RWPE1 (cell line): ENCODE results near the gene HCRT.
"Not testable (repeated sequence)": the region's sequence is repeated elsewhere in the genome, so short reads cannot be mapped to it uniquely, and the experiment has no call there.

Experiments
- CTCF ChIA-PET: fragments of 350-600 bp; sonication (Branson Sonifier 250); formaldehyde crosslinking; extraction: SDS; loops from one replicate; lab custom pipeline; 2021; lab: Yijun Ruan, JAX
- POLR2A ChIA-PET: fragments of 400-600 bp; formaldehyde crosslinking; extraction: SDS; loops from one replicate; lab custom pipeline; 2020; ENCODE audit warnings: antibody characterized with exemption; ENCODE audit not compliant: low non-redundant PET; lab: Yijun Ruan, JAX
- DNase-seq: peaks from one replicate; pipeline ENCODE4 v3.0.0; 2012; ENCODE audit warnings: low spot score
- H3K27ac ChIP-seq: fragments of 450-650 bp; 2 replicates; pipeline ENCODE4 v1.5.1; 2017
- TF ChIP-seq, protein P1 (sequence below): fragments of 450-650 bp; conservative IDR thresholded peaks from 2 replicates; pipeline ENCODE4 v1.5.1; 2017; ENCODE audit warnings: low read depth, mild to moderate bottlenecking

Gene HCRT

DNA sequence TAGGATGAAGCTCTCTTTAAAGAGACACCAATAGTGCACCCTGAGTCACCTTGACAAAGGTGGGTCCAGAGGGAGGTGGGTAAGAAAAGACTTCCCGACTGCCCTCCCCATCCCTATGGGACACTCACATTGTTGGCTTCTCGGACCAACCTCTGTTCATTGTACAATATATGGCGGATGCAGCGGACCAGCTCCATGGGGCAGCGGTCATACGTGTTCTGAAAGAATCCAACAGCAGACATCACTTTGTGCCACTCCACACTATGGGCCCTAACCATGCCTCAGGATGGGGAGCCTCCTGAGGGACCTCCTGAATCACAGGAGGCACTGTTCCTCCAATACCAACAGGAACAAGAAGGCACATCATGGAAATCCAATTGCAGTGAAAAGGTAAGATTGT is 39.4 kb upstream of the HCRT start:
- CTCF ChIA-PET = interaction anchor here (0.6 kb wide), 1 partner anchor 80 kb away, joined by 3 read pairs; no protein-coding TSS in a partner anchor
- POLR2A ChIA-PET = no interaction called here
- TF ChIP-seq, protein P1, sequence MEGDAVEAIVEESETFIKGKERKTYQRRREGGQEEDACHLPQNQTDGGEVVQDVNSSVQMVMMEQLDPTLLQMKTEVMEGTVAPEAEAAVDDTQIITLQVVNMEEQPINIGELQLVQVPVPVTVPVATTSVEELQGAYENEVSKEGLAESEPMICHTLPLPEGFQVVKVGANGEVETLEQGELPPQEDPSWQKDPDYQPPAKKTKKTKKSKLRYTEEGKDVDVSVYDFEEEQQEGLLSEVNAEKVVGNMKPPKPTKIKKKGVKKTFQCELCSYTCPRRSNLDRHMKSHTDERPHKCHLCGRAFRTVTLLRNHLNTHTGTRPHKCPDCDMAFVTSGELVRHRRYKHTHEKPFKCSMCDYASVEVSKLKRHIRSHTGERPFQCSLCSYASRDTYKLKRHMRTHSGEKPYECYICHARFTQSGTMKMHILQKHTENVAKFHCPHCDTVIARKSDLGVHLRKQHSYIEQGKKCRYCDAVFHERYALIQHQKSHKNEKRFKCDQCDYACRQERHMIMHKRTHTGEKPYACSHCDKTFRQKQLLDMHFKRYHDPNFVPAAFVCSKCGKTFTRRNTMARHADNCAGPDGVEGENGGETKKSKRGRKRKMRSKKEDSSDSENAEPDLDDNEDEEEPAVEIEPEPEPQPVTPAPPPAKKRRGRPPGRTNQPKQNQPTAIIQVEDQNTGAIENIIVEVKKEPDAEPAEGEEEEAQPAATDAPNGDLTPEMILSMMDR = no peak
- no peak for DNase-seq
- no peak overlapping the region for H3K27ac ChIP-seq

DNA sequence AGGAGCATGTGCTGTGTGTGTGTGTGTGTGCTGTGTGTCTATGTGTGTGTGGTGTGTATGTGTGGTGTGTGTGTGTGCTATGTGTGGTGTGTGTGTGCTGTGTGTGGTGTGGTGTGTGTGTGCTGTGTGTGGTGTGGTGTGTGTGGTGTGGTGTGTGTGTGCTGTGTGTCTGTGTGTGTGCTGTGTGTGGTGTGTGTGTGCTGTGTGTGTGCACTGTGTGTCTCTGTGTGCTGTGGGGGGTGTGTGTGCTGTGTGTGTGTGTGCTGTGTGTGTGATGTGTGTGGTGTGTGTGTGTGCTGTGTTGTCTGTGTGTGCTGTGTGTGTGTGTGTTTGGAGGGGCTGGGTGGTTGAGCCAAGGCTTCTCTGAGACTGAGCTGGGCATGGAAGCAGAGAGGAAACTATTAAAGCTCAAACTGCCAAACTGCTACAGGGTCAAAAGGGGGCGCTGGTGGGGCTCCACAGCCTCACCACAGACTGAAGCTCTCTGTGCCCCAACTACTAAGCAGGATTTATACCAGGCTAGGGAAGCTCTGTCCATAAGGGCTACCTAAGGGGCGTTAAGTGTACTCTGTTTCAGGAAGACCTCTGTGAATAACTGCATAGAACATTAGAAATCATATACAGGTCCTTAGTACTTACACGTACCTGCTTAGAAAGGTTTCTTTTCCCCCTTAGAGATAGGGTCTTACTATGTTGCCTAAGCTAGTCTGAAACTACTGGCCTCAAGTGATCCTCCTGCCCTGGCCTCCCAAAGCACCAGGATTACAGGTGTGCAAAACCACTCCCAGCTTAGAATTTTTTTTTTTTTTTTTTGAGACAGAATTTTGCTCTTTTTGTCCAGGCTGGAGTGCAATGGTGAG is 36.9 kb upstream of the HCRT start:
- CTCF ChIA-PET = interaction anchor here (0.5 to 0.8 kb wide), 4 partner anchors 28 to 508 kb away, joined by 3 to 4 read pairs (median 4); no protein-coding TSS in a partner anchor
- TF ChIP-seq, protein P1 = peak; percentile 33; the same call in 1 of the 2 replicates
- DNase-seq = no peak
- H3K27ac ChIP-seq = no peak overlapping the region
- POLR2A ChIA-PET = interaction anchor here (0.5 to 0.6 kb wide), 2 partner anchors 51 to 56 kb away, joined by 5 to 12 read pairs; no protein-coding TSS in a partner anchor

DNA sequence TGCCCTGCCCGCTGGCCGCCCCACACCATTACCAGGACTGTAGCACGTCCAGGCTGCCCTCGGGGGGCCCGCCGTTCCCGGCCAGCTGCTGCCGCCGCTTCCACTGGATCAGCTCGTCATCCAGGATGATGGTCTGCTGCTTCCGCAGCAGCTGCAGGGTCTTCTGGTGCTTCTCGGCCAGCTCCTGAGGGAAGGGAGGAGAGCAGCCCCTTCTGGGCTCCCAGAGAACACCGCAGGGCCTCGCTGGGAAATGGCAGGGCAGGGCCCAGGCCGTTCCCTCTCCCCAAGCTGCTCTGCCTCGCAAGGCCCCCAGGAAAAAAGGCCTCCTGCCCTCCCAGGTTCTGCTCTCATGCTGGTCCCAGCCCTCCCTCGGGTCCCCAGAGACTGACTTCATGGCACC is 34.0 kb upstream of the HCRT start:
- CTCF ChIA-PET, POLR2A ChIA-PET, H3K27ac ChIP-seq, DNase-seq: not testable (repeated sequence)

DNA sequence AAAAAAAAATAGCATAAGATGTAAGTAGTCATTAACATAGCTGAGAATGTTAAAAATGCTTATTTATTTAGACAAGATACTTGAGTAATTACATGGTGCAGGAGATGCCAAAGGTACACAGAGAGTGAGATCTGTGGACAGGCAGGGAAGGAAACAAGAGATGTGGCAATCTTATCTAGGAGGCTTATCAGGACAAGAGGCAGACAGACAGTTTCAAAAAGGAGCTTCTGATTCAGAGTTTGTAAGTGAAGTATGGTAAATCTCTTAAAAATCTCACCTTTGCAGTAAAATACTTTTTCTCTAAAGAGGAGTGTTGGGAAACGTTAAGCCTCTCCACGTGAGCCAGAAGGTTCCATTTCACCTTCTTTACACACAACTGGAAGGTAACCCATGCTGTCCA is 28.9 kb upstream of the HCRT start:
- TF ChIP-seq, protein P1 = no peak
- POLR2A ChIA-PET = no interaction called here
- DNase-seq = no peak
- CTCF ChIA-PET = interaction anchor here (0.5 kb wide), 1 partner anchor 1182 kb away, joined by 8 read pairs; no protein-coding TSS in a partner anchor
- no peak overlapping the region for H3K27ac ChIP-seq

DNA sequence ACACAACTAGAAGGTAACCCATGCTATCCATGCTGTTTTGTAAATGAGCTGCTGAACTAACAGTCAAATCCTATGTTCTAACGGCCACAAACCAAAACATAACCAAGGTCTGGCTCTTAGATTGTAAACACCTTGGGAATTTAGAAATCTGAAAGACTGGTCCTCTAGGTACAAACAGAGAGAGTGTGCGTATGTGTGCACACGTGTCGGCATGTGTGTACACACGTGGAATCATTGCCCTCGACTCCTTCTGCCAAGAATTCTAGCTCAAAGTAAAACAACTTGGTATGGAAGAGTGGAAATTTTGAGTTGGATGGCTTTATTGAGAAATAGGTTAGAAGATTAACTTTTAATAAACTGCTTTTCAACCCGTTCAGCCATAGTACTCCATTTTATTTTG is 27.1 kb upstream of the HCRT start:
- TF ChIP-seq, protein P1 = no peak
- no peak for DNase-seq
- H3K27ac ChIP-seq = no peak overlapping the region
- POLR2A ChIA-PET = interaction anchor here (0.6 kb wide), 1 partner anchor 20 kb away, joined by 3 read pairs; no protein-coding TSS in a partner anchor
- CTCF ChIA-PET = no interaction called here

DNA sequence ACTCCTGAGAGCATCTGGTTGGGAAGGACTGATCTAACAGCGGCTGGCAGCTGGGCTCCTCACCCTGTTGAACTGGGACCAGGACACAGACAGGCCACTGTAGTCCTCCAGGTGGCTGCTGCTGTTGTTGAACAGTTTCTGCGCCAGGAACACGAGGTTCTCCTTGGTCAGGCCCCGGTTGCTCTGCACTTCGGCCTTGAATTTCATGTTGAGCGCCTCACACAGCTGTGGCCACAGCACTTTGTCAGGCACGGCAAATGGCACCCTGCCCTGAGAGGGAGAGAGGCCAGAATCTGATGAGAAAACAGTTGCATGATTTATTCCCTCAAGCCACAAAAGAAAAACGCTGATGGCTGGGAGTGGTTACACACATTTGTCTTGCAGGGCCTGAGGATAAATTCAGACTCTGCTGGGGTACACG is 26.7 kb upstream of the HCRT start:
- POLR2A ChIA-PET = not testable (repeated sequence)

DNA sequence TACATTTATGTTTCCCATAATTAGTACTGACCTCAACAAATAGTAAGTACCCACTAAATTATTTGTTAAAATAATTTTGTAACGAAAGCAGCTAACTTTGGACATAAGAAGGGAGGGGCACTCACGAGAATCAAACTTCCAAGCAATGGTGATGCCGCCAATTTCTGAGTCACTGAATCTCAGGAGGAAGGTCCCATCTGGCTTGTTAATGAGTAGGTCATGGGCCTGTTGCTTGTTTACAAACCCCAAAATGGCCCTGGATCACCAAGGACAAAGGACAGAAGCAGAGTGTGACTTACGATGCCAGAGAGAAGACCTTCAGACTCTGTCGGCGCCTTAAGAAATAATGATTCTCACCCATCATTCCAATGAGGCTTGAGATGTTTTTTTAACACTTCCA is 24.8 kb upstream of the HCRT start:
- no peak overlapping the region for H3K27ac ChIP-seq
- ChIA-PET CTCF (no interaction called here), POLR2A (no interaction called here)
- TF ChIP-seq, protein P1 = no peak
- no peak for DNase-seq

More for the DNA sequence above, 26.7 kb upstream of the HCRT start:
- DNase-seq, CTCF ChIA-PET, H3K27ac ChIP-seq: not testable (repeated sequence)

DNA sequence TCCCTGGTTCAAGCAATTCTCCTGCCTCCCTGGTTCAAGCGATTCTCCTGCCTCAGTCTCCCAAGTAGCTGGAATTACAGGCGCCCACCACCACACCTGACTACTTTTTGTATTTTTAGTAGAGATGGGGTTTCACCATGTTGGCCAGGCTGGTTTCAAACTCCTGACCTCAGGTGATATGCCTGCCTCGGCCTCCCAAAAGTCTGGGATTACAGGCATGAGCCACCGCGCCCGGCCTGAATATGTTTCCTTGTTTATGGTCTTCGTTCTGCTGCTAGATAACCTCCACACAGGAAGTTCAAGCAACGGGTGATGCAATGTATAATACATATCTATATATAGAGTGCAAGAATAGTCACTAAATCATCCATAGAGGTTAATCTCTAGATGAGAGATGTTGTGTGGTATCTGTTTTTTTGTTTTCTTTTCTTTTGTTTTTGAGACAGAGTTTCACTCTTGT is 20.9 kb upstream of the HCRT start:
- POLR2A ChIA-PET, DNase-seq, CTCF ChIA-PET, H3K27ac ChIP-seq: not testable (repeated sequence)
